Epithelial cell of proximal tubule (primary cell): Measurements from ENCODE around the gene PTGR3. TPM values are rescaled to one million over a fixed set of nuclear protein-coding genes. Genes with fewer than 3 reads are reported as not detected.

Source experiments
- DNase-seq: peaks from one replicate; pipeline ENCODE4 v3.0.0-alpha.2; 2011; ENCODE audit warnings: low read depth
- H3K4me3 ChIP-seq: 2 replicates; pipeline ENCODE4 v1.5.1; 2011; ENCODE audit warnings: low read depth, mild to moderate bottlenecking, low read length
- total RNA-seq: library from RNA; depleted of rRNA; stranded (reverse); fragments of >200 nt; gene quantifications from 2 replicates; pipeline ENCODE4 v1.2.3, GENCODE V29; 2015
- TF ChIP-seq, protein P1 (sequence below): conservative IDR thresholded peaks from 2 replicates; pipeline ENCODE4 v1.5.1; 2012; ENCODE audit warnings: low read depth, mild to moderate bottlenecking, low read length

PTGR3 gene
- total RNA-seq, 1 donor from 2014 or later = 7.8 TPM

DNA sequence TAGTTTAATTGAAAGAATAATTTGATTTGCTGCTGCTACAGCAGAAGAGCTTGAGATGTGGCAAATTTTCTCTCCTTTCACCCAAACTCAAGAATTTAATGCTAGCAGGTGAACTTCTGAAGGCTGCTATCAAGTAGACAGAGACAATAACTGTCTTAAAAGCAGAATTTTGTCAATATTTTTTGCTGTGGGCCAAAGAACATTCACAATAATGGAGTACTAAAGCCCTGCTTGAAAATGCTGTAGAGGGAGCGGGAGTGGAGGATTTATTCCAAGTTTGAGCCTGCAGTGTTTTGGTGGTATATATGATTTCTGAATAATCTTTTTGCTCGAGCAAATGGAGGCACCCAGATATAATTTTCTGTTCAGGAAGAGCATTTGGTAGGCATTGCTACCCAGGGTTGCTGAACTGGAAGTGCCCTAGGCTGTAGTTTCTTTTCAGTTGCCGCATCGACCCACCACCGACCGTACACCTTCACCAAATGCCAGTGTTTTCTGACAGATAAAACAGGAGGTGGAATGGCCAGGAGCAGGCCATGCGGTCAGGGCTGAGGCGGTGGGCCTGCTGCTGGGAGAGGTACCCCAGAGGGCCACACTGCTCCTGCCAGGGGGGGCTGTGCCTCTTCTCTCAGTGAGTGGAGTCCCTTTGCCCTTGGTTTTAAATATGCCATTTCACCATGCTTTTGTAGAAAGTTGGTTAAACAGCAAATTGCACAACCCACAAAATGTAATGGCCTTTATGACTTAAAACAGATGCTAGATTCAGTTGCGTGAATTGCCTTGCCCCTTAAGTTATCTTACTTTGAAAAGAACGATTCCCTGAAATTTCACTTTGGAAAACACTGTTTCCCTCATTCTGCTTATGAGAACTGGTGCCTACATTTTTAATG lies 38.0 kb upstream of the PTGR3 start:
- TF ChIP-seq, protein P1, sequence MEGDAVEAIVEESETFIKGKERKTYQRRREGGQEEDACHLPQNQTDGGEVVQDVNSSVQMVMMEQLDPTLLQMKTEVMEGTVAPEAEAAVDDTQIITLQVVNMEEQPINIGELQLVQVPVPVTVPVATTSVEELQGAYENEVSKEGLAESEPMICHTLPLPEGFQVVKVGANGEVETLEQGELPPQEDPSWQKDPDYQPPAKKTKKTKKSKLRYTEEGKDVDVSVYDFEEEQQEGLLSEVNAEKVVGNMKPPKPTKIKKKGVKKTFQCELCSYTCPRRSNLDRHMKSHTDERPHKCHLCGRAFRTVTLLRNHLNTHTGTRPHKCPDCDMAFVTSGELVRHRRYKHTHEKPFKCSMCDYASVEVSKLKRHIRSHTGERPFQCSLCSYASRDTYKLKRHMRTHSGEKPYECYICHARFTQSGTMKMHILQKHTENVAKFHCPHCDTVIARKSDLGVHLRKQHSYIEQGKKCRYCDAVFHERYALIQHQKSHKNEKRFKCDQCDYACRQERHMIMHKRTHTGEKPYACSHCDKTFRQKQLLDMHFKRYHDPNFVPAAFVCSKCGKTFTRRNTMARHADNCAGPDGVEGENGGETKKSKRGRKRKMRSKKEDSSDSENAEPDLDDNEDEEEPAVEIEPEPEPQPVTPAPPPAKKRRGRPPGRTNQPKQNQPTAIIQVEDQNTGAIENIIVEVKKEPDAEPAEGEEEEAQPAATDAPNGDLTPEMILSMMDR = no peak
- peak overlapping the region; percentile 50 for H3K4me3 ChIP-seq
- no peak for DNase-seq

DNA sequence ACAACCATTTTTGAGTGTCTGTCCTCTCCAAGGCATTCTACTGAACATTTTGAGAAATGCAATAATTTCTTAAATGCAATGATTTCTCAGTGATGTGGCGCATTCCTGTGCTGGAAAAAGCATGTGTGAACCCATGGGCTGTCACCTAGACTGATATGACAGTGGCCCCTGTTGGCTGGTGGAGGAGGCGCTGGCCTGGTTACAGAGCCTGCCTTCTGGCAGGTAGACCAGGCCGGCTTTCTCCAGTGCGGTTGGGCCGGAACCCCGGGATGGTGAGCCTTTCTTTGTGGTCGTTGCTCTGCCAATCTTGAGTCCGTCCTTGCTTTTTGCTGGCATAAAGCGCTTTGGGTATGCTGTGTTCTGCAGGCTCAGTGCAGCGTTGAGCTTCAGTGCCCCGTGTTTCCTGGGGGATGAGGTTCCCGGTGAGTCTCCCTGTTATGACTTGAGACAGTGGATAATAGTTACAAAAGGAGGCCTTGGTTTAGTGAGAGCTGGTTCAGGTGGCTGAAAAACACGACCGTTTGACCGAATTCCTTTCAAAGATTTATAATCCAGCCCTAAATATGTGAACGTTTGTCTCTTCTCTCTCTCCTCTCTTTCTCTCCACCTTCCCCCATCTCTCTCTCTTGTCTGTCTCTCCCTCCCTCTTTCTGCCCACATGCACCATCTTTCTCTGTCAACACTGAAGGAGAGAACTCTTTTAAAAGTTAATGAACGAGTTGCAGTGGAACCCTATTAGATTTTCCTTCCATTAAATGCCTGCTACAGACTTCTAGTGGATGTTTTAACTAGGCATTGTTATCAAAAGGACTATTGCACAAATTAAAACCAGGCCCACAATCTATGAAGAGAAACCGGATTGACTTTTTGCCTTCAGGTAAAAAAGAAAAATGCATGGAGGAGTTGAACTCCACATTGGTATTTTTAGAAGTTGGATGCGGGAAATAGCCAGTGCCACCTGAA lies 35.7 kb upstream of the PTGR3 start:
- TF ChIP-seq, protein P1 = peak; percentile 72
- peak overlapping the region; percentile 42 for H3K4me3 ChIP-seq
- no peak for DNase-seq

DNA sequence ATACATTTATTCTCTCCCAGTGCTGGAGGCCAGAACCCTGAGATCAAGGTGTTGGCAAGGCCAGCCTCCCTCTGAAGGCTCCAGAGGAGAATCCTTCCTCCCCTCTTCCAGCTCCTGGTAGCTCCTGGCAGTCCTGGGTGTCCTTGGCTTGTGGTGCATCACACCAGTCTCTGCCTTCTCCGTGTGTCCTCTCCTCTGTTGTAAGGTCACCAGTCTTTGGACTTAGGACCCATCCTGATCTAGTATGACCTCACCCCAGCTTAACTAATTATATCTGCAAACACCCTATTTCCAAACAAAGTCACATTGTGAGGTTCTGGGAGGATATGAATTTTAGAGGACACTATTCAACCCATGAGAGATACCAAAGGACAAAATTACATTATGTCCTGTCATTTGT lies 32.8 kb upstream of the PTGR3 start:
- no peak for DNase-seq
- no peak overlapping the region for H3K4me3 ChIP-seq
- TF ChIP-seq, protein P1 = no peak

DNA sequence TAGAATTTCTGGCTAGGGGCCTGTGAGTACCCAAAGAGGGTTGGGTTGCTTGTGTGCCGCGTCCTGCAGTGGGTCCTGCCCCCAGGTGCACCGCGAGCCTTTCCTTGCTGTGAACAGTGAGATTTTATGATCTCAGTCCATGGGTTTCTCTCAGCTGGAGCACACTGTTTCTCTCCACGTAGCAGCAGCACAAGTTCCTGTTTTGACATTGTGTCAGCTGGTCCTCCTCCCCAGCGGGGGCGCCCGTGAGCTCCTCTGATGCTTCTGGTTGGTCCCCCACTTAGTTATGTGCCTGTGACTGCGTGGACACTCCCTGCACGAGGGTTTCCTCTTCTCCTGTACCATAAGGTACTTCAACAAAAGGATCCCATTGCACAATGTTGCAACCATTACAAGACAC lies 31.5 kb upstream of the PTGR3 start:
- no peak for DNase-seq
- TF ChIP-seq, protein P1 = no peak
- H3K4me3 ChIP-seq = no peak overlapping the region

DNA sequence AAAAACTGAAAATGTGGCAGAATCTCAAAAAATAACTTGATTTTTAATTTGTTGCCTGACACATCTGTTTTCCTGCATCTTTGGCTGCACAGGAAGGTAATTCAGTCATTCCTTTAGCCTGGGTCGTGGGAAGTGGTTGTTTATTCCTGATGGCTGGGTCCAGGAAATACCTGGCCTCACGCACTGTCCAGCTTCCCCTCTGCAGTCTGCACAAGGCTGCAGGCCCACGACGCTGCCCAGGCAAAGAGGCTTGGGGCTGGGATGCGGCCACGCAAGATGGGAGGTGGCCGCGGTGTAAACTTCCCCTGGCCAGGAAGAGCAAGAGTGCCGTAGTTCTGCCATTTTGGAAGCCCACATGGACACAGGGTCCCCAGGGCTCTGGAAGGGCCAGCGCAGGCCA lies 29.8 kb upstream of the PTGR3 start:
- DNase-seq = no peak
- TF ChIP-seq, protein P1 = no peak
- H3K4me3 ChIP-seq = no peak overlapping the region

DNA sequence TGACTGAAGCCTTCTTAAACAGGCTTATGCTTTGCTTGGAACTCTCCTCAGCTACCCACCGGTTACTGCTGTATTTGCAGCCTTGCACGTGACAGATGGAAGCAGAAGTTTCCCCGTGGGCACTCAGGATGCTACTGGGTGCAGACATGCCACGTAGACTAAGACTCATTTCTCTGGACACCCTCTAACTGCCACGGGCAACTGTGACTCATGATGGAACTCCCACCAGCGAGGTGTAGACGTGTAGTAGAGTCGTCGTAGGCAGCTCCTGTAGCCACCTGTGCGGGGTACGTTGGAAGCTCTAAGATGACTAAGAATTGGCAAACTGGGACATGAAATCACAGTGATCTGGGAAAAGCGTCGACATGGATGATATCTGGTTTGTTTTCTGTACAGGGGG lies 29.2 kb upstream of the PTGR3 start:
- H3K4me3 ChIP-seq = no peak overlapping the region
- no peak for DNase-seq
- TF ChIP-seq, protein P1 = no peak
